ENCODE data around the gene IRF3. TPM values are rescaled to one million over a fixed set of nuclear protein-coding genes. Genes with fewer than 3 reads are reported as not detected.

Gene IRF3
- polyA plus RNA-seq, 1 donor (not counting 4 experiments of a cell fraction or from before 2014, with no cell fraction given), result 50.4 TPM

- FAIRE-seq (no peak), DNase-seq (ENCODE audit: low read depth, low spot score) (no peak)
- no peak for TF ChIP-seq EZH2 (IDR thresholded peaks at IDR 0.05; ENCODE audit: low read length)
- TF ChIP-seq, protein P1, sequence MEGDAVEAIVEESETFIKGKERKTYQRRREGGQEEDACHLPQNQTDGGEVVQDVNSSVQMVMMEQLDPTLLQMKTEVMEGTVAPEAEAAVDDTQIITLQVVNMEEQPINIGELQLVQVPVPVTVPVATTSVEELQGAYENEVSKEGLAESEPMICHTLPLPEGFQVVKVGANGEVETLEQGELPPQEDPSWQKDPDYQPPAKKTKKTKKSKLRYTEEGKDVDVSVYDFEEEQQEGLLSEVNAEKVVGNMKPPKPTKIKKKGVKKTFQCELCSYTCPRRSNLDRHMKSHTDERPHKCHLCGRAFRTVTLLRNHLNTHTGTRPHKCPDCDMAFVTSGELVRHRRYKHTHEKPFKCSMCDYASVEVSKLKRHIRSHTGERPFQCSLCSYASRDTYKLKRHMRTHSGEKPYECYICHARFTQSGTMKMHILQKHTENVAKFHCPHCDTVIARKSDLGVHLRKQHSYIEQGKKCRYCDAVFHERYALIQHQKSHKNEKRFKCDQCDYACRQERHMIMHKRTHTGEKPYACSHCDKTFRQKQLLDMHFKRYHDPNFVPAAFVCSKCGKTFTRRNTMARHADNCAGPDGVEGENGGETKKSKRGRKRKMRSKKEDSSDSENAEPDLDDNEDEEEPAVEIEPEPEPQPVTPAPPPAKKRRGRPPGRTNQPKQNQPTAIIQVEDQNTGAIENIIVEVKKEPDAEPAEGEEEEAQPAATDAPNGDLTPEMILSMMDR (optimal IDR thresholded peaks at IDR 0.05 in 1 of 3, IDR thresholded peaks at IDR 0.05 in 1 of 3, conservative IDR thresholded peaks at IDR 0.05 in 1 of 3; ENCODE audit: extremely low read depth in 1 of 3, insufficient read depth in 2 of 3, low read length in 3 of 3), result no peak
- Histone ChIP-seq H3K4me1 (ENCODE audit: control insufficient read depth, extremely low read depth, insufficient read depth, low read length) (peaks cover 8% of the 10 kb centered on the region), H3K36me3 (ENCODE audit: control insufficient read depth in 2 of 2, extremely low read depth in 1 of 2, insufficient read depth in 2 of 2, low read length in 2 of 2) (peaks cover 17 to 30% of the 10 kb centered on the region in 2 experiments), H3K4me2 (ENCODE audit: control insufficient read depth, extremely low read depth, insufficient read depth, low read depth, low read length) (no peak overlapping the region), H3K9ac (ENCODE audit: control insufficient read depth, extremely low read depth, insufficient read depth, low read length) (no peak overlapping the region), H2AFZ (ENCODE audit: control insufficient read depth, low read length) (no peak overlapping the region), H3K79me2 (ENCODE audit: control insufficient read depth, insufficient read depth, low read length) (peaks cover 19% of the 10 kb centered on the region), H3K4me3 (ENCODE audit: control insufficient read depth in 2 of 3, extremely low read depth in 1 of 3, insufficient read depth in 2 of 3, low read depth in 1 of 3, low read length in 3 of 3) (no peak overlapping the region), H3K9me3 (ENCODE audit: control insufficient read depth, low read depth, low read length) (no peaks in the 10 kb centered on the region), H3K27me3 (ENCODE audit: control insufficient read depth, extremely low read depth, insufficient read depth, low read length) (no peaks in the 10 kb centered on the region), H3K27ac (ENCODE audit: control insufficient read depth, insufficient read depth, low read length) (no peak overlapping the region), H3K9me1 (ENCODE audit: control insufficient read depth, extremely low read depth, insufficient read depth, low read length) (peaks cover 2% of the 10 kb centered on the region), H4K20me1 (ENCODE audit: control insufficient read depth, extremely low read depth, insufficient read depth, low read length) (peaks cover 3% of the 10 kb centered on the region)
- dilution Hi-C loops (cut with MboI; ENCODE audit: extremely low pct_ligation_motif_present, low sequenced_read_pairs), result no loop called here
These were observed 48.7 kb downstream of the IRF3 start for GRCh38 chr19:49616945-49617344.

DNA sequence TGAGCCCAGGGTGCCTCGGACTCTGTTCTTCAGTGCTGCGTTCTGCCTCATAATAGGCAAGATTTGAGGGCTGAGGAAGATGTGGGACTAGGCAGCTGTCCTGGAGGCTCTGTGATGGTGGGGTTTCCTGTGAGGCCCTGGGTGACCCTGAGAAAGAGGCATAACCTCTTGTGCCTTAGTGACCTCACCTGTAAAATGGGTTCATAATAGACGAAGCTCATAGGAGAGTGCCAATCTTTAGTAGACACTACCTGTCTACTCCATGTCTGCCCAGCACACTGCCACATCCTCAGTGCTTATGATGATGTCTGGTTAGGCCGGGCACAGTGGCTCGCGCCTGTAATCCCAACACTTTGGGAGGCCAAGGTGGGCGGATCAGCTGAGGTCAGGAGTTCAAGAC is 49.1 kb downstream of the IRF3 start:
- Histone ChIP-seq H3K4me3 (ENCODE audit: control insufficient read depth in 2 of 3, extremely low read depth in 1 of 3, insufficient read depth in 2 of 3, low read depth in 1 of 3, low read length in 3 of 3) (no peak overlapping the region), H3K36me3 (ENCODE audit: control insufficient read depth in 2 of 2, extremely low read depth in 1 of 2, insufficient read depth in 2 of 2, low read length in 2 of 2) (peaks cover 15 to 26% of the 10 kb centered on the region in 2 experiments), H3K9me3 (ENCODE audit: control insufficient read depth, low read depth, low read length) (no peaks in the 10 kb centered on the region), H3K79me2 (ENCODE audit: control insufficient read depth, insufficient read depth, low read length) (peaks cover 19% of the 10 kb centered on the region), H3K4me1 (ENCODE audit: control insufficient read depth, extremely low read depth, insufficient read depth, low read length) (peaks cover 8% of the 10 kb centered on the region), H4K20me1 (ENCODE audit: control insufficient read depth, extremely low read depth, insufficient read depth, low read length) (peaks cover 3% of the 10 kb centered on the region), H3K9me1 (ENCODE audit: control insufficient read depth, extremely low read depth, insufficient read depth, low read length) (peaks cover 2% of the 10 kb centered on the region), H3K4me2 (ENCODE audit: control insufficient read depth, extremely low read depth, insufficient read depth, low read depth, low read length) (no peak overlapping the region), H2AFZ (ENCODE audit: control insufficient read depth, low read length) (no peak overlapping the region), H3K9ac (ENCODE audit: control insufficient read depth, extremely low read depth, insufficient read depth, low read length) (no peak overlapping the region), H3K27me3 (ENCODE audit: control insufficient read depth, extremely low read depth, insufficient read depth, low read length) (no peaks in the 10 kb centered on the region), H3K27ac (ENCODE audit: control insufficient read depth, insufficient read depth, low read length) (no peak overlapping the region)
- DNase-seq (ENCODE audit: low read depth, low spot score) (no peak), FAIRE-seq (no peak)
- TF ChIP-seq EZH2 (IDR thresholded peaks at IDR 0.05; ENCODE audit: low read length), result no peak
- TF ChIP-seq, protein P1 (optimal IDR thresholded peaks at IDR 0.05 in 1 of 3, IDR thresholded peaks at IDR 0.05 in 1 of 3, conservative IDR thresholded peaks at IDR 0.05 in 1 of 3; ENCODE audit: extremely low read depth in 1 of 3, insufficient read depth in 2 of 3, low read length in 3 of 3), result no peak
- dilution Hi-C loops (cut with MboI; ENCODE audit: extremely low pct_ligation_motif_present, low sequenced_read_pairs), result no loop called here

All from keratinocyte (primary cell).